Nephron progenitor cell (in vitro differentiated cells): Measurements from ENCODE around the gene FCRLB.
A peak's percentile ranks its signal among the peaks of the same experiment; 100 is the strongest.

Experiments used
- DNase-seq: peaks from one replicate; pipeline ENCODE4 v3.0.0; 2021
- H3K27ac Mint-ChIP-seq: 2 replicates; pipeline ENCODE4 v1.8.0; 2021; ENCODE audit warnings: mild to moderate bottlenecking, moderate library complexity, mixed read lengths
- H3K27me3 Mint-ChIP-seq: 2 replicates; pipeline ENCODE4 v1.8.0; 2021; ENCODE audit warnings: mild to moderate bottlenecking, low read depth, mixed read lengths; ENCODE audit not compliant: poor library complexity
- H3K36me3 Mint-ChIP-seq: 2 replicates; pipeline ENCODE4 v1.8.0; 2021; ENCODE audit warnings: low read depth, mixed read lengths
- H3K4me1 Mint-ChIP-seq: 2 replicates; pipeline ENCODE4 v1.8.0; 2021; ENCODE audit warnings: mixed read lengths
- H3K4me3 Mint-ChIP-seq: 2 replicates; pipeline ENCODE4 v1.8.0; 2021; ENCODE audit warnings: mild to moderate bottlenecking, moderate library complexity, mixed read lengths
- H3K9me3 Mint-ChIP-seq: 2 replicates; pipeline ENCODE4 v1.8.0; 2021; ENCODE audit warnings: mild to moderate bottlenecking, moderate library complexity, mixed read lengths
- CTCF ChIP-seq: fragments of 200-600 bp; sonication (generic); IDR thresholded peaks from 2 replicates; pipeline ENCODE4 v1.5.0; 2021; ENCODE audit warnings: antibody characterized with exemption

The FCRLB gene

DNA sequence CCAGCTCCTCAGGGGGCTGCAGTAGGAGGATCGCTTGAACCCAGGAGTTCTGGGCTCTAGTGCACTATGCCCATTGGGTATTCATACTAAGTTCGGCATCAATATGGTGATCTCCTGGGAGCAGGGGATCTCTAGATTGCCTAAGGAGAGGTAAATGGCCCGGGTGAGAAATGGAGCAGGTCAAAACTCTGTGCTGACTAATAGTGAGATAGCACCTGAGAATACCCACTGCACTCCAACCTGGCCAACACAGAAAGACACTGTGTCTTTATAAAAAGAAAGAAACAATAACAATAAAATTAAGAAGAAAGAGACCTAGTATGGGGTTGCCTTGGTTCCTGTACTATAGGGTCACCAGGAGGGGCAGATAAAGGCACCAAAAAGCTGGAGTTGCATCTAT, 14.5 kb downstream of the FCRLB start:
- Mint-ChIP-seq H3K4me3 (no peak overlapping the region), H3K9me3 (no peaks in the 10 kb centered on the region), H3K27me3 (peaks cover 57% of the 10 kb centered on the region), H3K36me3 (no peaks in the 10 kb centered on the region), H3K27ac (no peak overlapping the region), H3K4me1 (peaks cover 22% of the 10 kb centered on the region)
- no peak for DNase-seq
- TF ChIP-seq CTCF, result no peak

DNA sequence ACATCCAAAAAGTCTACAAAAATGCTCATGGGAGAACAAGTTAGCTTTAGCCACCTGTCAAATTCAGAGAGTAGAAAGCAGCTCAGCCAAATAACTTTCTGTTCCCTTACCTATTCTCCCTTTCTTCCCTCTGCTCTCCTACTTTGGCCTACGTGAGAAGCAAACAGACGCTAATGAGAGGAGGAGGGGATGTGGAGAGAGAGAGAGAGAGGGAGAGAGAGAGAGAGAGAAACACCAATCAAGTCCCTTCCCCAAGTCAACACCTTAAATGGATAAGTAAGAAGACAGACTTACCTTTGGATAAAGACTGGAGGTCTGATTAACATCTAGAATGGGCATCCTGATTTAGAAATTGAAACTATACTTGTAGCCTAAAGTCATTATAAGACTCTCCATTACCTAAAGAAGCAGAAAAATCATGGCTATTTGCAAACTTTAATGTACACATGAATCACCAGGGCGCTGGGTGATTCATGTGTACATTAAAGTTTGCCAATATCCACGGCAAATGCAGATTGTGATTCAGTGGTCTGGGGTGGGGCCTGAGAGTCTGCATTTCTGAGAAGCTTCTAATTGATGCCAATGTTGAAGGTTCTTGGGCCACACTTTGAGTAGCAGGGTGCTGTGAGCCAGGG, 15.1 kb downstream of the FCRLB start:
- Mint-ChIP-seq H3K4me3 (no peak overlapping the region), H3K27ac (no peak overlapping the region), H3K4me1 (peaks cover 17% of the 10 kb centered on the region), H3K9me3 (no peaks in the 10 kb centered on the region), H3K36me3 (no peaks in the 10 kb centered on the region), H3K27me3 (peaks cover 53% of the 10 kb centered on the region)
- TF ChIP-seq CTCF, result no peak
- DNase-seq, result no peak

GRCh38 chr1:161737625-161738024, 16.3 kb downstream of the FCRLB start:
- no peaks in the 10 kb centered on the region for H3K36me3 Mint-ChIP-seq
- peaks cover 49% of the 10 kb centered on the region for H3K27me3 Mint-ChIP-seq
- no peak overlapping the region for H3K4me3 Mint-ChIP-seq

DNA sequence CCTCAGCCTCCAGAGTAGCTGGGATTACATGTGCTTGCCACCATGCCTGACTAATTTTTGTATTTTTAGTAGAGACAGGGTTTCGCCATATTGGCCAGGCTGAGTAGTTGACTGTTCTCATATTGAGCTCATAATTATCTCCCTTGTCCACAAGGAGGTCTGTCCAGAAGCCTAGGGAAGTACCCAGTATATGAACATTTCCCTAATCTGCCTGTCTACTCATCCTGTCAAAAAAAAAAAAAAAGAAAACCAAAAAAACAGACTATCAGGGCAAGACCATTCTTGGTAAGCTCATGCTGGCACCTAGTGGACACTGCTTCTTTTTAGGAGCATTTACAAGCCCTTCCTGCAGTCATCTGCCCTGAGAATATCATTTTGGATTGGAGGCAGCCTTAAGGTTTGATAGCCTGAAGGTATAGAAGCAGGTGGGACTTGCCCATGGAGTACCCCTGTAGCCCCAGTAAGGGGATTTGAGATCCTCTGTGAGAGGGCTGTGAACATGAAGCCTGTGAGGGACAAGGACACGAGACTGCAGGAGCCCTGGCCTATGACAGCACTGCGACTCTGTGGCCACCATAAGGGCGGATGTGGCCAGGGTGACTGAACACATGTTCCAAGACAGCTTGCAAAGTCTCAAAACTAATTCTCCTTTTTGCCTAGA, 17.4 kb downstream of the FCRLB start:
- Mint-ChIP-seq H3K9me3 (no peaks in the 10 kb centered on the region), H3K4me1 (peaks cover 13% of the 10 kb centered on the region), H3K36me3 (no peaks in the 10 kb centered on the region), H3K4me3 (no peak overlapping the region), H3K27ac (no peak overlapping the region), H3K27me3 (peaks cover 49% of the 10 kb centered on the region)
- DNase-seq, result peak; percentile 18
- TF ChIP-seq CTCF, result peak; percentile 56

More at GRCh38 chr1:161737625-161738024, 16.3 kb downstream of the FCRLB start:
- no peak for TF ChIP-seq CTCF
- H3K9me3 Mint-ChIP-seq, result no peaks in the 10 kb centered on the region
- DNase-seq, result no peak
- peaks cover 11% of the 10 kb centered on the region for H3K4me1 Mint-ChIP-seq
- H3K27ac Mint-ChIP-seq, result no peak overlapping the region

DNA sequence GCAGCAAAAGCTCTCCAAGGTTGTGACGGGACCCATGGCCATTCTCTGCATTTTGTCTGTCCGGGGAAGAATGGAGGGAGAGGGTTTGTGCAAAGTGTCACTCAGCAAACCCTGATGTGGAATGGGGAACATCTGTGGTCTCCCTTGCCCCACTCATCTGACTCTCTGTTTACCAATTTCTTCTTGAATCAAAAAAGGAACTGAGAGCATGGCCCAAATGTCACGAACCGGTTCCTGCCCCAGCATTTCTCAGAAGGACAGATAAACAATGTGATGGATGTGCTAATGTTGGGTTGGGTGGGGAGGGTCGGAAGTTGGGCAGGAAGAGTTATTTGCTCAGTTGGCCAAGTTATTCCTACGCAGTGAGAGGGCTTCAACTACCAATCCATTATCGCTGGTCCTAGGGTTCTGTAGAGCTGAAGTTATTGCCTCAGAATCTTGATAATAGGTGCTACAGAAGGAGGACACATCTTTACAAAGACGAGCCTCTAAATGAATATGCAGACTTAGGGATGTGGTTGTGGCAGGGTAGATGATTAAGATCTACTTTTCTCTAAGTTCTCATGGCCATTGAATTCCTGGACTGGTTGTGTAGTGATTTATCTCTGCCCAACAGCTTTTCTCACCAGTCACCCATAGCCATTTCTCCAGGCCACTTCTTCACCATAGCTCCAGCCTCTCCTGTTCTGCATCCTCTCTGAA, 18.7 kb downstream of the FCRLB start:
- no peak for TF ChIP-seq CTCF
- H3K36me3 Mint-ChIP-seq, result no peaks in the 10 kb centered on the region
- DNase-seq, result no peak
- peaks cover 48% of the 10 kb centered on the region for H3K27me3 Mint-ChIP-seq
- no peak overlapping the region for H3K4me3 Mint-ChIP-seq
- H3K4me1 Mint-ChIP-seq, result peaks cover 17% of the 10 kb centered on the region
- H3K27ac Mint-ChIP-seq, result no peak overlapping the region
- no peaks in the 10 kb centered on the region for H3K9me3 Mint-ChIP-seq
